Measurements from ENCODE around the gene CRISPLD2. TPM values are rescaled to one million over a fixed set of nuclear protein-coding genes. Genes with fewer than 3 reads are reported as not detected.

The CRISPLD2 gene
- total and polyA plus RNA-seq, 9 of the 15 experiments (the other 6 are each of a cell fraction or from before 2014, with no cell fraction given), result 0.03 to 0.24 (median 0.04) TPM; not detected in 4

DNA sequence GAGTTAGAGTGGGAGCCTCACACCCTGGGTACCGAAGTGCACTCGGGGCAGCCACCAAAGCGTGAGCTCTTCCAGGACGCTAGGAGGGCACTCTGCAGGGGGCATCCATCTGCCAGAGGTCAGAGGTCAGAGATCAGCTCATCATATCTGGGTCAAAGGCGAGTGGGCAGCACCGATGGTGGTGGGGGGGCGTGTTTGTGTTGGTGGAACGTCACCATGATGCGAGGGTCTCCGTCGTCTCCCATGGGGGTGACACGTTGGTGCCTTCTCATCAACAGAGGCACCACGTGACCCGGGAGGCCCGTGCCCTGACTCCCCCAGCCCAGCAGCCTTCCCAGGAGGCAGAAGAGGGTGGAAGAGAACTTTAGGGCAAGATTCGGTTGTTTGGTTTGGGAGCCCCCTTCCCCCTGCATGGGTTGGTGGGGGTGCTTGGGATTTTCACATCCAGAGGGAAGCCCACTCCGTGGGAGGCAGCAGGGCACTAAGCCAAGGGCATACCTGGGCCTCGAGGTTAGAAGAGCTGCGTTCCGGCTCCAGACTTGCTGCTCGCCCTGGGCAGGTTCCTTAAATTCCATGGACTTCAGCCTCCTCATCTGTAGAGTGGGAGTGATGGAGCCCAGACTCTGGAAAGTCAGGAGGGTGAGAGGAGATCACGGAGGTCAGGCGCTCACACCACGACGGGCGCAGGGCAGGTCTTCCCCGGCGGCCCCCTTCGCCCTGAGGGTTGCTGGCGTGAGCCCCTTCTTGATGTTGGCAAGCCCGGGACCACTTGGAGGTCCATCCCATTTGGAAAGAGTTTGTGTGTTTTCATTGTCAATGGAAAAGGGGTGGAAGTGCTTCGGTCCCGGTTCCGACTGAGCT is 14.0 kb downstream of the CRISPLD2 start:
- no peak for FAIRE-seq
- BruUV-seq (replicated peaks), result no TSS peak
- Histone ChIP-seq H3K79me2 (ENCODE audit: control insufficient read depth, insufficient read depth, low read length) (no peaks in the 10 kb centered on the region), H3K4me2 (ENCODE audit: insufficient read depth, low read length) (no peak overlapping the region), H3K9ac (ENCODE audit: insufficient read depth in 1 of 2, low read depth in 2 of 2, low read length in 2 of 2) (no peak overlapping the region), H3K9me1 (ENCODE audit: control insufficient read depth, insufficient read depth, low read length) (no peaks in the 10 kb centered on the region), H3K27ac (ENCODE audit: extremely low read depth, low read depth, low read length) (no peak overlapping the region), H3K9me3 (replicated peaks; ENCODE audit: control insufficient read depth, insufficient read depth, low read depth, low read length) (no peaks in the 10 kb centered on the region), H3K4me1 (replicated peaks in 1 of 2; ENCODE audit: control insufficient read depth in 2 of 2, insufficient read depth in 2 of 2, low read length in 2 of 2) (peaks cover 0 to 6% of the 10 kb centered on the region in 2 experiments; a peak in 2 of 5 replicates), H3K4me3 (no peak overlapping the region), H4K20me1 (replicated peaks; ENCODE audit: control insufficient read depth, insufficient read depth, low read length) (peaks cover 30% of the 10 kb centered on the region; the same call in 1 of the 2 replicates), H3K27me3 (ENCODE audit: control insufficient read depth in 2 of 2, insufficient read depth in 2 of 2, low read length in 2 of 2) (peaks cover 81 to 95% of the 10 kb centered on the region in 2 experiments), H2AFZ (ENCODE audit: low read depth, low read length) (no peak overlapping the region), H3K36me3 (ENCODE audit: control insufficient read depth, insufficient read depth, low read length) (no peaks in the 10 kb centered on the region)
- ChIA-PET CTCF (ENCODE audit: low intra/inter-chr PET ratio) (no interaction called here), POLR2A (interaction anchor here (1.0 kb wide), 1 partner anchor 15 kb away, joined by 5 read pairs; the partner anchor contains the start of gene CRISPLD2)
- no peak for DNase-seq (ENCODE audit: extremely low read depth in 1 of 4, low spot score in 3 of 4)
- ATAC-seq, result no peak
- intact Hi-C loops (cut with micrococcal nuclease) (no loop called here), in situ Hi-C loops (cut with MboI) (no loop called here)
- 9% methylated on average over 34 of the region's 34 CpGs for WGBS (ENCODE audit: insufficient coverage, low coverage, missing lambda C conversion rate)
- TF ChIP-seq, protein P1, sequence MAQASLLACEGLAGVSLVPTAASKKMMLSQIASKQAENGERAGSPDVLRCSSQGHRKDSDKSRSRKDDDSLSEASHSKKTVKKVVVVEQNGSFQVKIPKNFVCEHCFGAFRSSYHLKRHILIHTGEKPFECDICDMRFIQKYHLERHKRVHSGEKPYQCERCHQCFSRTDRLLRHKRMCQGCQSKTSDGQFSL (CRISPR knock-in tag; IDR thresholded peaks at IDR 0.05), result 0 out of 2 replicates have a peak, but pooled peaks have one; percentile 34
- TF ChIP-seq, protein P1 (tag; IDR thresholded peaks at IDR 0.05), result no peak
- TF ChIP-seq LARP7 (IDR thresholded peaks at IDR 0.05) (no peak), NR2C2 (CRISPR knock-in tag; IDR thresholded peaks at IDR 0.05) (no peak), NR2C2 (tag; IDR thresholded peaks at IDR 0.05) (peak; percentile 79), NR2C1 (IDR thresholded peaks at IDR 0.05) (peak; percentile 79), NR2C1 (tag; IDR thresholded peaks at IDR 0.05) (peak; percentile 82)
- TF ChIP-seq, protein P2, sequence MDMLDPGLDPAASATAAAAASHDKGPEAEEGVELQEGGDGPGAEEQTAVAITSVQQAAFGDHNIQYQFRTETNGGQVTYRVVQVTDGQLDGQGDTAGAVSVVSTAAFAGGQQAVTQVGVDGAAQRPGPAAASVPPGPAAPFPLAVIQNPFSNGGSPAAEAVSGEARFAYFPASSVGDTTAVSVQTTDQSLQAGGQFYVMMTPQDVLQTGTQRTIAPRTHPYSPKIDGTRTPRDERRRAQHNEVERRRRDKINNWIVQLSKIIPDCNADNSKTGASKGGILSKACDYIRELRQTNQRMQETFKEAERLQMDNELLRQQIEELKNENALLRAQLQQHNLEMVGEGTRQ (CRISPR knock-in tag; IDR thresholded peaks at IDR 0.05), result peak; percentile 64
- TF ChIP-seq, protein P3, sequence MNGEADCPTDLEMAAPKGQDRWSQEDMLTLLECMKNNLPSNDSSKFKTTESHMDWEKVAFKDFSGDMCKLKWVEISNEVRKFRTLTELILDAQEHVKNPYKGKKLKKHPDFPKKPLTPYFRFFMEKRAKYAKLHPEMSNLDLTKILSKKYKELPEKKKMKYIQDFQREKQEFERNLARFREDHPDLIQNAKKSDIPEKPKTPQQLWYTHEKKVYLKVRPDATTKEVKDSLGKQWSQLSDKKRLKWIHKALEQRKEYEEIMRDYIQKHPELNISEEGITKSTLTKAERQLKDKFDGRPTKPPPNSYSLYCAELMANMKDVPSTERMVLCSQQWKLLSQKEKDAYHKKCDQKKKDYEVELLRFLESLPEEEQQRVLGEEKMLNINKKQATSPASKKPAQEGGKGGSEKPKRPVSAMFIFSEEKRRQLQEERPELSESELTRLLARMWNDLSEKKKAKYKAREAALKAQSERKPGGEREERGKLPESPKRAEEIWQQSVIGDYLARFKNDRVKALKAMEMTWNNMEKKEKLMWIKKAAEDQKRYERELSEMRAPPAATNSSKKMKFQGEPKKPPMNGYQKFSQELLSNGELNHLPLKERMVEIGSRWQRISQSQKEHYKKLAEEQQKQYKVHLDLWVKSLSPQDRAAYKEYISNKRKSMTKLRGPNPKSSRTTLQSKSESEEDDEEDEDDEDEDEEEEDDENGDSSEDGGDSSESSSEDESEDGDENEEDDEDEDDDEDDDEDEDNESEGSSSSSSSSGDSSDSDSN (IDR thresholded peaks at IDR 0.05; ENCODE audit: borderline replicate concordance in 1 of 2, low read depth in 2 of 2, low read length in 2 of 2), result no peak
- TF ChIP-seq, protein P4, sequence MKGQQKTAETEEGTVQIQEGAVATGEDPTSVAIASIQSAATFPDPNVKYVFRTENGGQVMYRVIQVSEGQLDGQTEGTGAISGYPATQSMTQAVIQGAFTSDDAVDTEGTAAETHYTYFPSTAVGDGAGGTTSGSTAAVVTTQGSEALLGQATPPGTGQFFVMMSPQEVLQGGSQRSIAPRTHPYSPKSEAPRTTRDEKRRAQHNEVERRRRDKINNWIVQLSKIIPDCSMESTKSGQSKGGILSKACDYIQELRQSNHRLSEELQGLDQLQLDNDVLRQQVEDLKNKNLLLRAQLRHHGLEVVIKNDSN (CRISPR knock-in tag; IDR thresholded peaks at IDR 0.05), result peak; percentile 73
